GM04503 (cell line): ENCODE measurements around the gene CLCNKB.

Experiments used
- DNase-seq: peaks from one replicate; pipeline ENCODE4 v3.0.0-alpha.2; 2012; ENCODE audit warnings: low read depth

The CLCNKB gene

DNA sequence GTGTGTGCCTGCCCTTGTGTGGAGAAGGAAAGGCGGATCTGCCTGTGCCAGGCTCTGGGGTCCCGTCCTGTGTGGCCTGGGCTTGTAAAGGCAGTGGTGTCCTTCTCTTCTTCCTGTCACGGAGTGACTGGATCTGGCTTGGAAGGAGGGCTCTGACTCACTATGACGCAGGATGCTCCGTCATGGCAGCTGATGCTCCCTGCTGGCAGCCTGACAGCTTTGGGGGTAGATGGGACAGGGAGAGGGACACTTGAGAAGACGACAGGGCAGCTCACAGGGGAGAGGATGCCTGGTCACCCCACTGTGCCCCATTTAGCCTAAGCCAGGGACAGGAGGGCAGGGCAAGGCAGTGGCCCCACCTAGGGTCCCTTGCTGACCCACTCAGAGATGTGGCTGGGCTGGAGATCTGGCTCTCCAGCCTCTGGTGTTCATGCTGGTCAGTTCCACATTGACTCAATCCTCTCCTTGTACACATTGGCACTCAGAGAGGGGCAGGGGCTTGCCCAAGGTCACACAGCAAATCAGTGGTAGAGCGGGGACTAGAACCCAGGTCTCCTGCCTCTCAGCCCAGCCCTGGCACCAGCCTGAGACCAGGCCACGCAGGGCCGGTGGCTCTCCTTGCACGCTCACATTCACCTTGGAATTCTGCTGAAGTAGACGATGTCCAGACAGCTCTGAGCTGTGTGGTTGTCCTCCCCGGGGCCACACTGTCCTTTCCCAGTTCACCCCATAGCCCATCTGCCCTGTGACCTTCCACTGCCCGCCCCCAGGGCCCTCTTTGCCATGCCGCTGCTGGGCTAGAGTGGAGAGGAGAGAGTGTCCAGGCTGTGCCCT lies 32.7 kb downstream of the CLCNKB start:
- DNase-seq = peak; percentile 61

DNA sequence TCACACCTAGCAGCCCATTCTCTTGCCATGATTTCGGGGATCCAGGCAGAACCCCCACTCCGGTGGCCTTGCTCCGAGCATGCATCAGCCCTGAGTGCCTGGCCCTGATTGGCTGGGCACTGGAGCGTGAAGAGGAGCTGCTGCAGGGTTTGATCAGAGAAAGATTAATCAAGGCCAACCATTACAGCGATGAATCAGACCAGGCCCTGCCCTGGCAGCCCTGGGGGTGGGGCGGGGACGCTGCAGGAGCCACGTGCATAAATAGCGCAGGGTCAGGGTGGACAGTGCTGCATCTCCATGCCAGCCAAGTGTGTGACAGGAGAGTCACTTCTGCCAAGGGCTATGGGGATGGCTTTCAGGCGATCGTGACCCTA lies 33.3 kb downstream of the CLCNKB start:
- DNase-seq = no peak

DNA sequence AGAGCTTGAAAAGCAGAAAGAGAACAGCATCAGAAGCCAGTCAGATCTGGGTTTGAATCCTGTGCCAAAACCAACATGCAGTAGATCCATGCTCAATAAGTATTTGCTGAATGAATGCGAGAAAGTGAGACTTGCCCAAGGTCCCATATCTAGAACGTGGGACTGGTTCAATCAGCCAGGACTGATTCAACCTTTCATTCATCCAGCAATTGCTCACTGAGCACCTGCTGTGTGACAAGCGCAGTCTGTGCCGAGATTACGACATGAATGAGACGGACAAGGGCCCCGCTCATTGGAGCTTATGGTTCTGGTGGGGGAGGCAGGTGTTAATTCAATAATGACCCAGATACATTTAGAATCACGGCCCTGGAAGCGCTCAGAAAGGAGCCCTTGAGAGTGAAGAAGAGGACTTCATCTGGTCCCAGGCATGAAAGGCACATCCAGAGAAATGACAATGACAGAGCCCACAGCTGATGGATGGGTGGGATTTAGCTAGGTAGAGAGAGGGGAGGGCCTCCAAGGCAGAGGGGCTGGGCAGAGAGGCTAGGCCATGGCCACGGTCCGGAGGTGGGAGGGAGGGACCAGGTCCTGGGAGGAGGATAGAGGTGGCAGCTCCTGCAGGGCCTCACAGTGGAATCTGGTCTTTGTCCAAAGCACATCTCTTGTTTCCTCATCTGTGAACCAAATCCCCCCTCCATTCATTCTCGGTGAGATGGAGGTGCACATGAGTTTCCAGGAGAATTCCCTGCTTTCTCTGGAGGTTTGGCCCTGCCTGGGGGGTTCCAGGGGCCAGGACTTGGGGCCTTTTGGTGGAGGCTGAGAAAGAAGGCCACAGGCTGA lies 34.0 kb downstream of the CLCNKB start:
- no peak for DNase-seq

- DNase-seq = no peak
These were observed 35.5 kb downstream of the CLCNKB start for GRCh38 chr1:16078925-16079656.

GRCh38 chr1:16080422-16081150 lies 37.0 kb downstream of the CLCNKB start:
- no peak for DNase-seq

DNA sequence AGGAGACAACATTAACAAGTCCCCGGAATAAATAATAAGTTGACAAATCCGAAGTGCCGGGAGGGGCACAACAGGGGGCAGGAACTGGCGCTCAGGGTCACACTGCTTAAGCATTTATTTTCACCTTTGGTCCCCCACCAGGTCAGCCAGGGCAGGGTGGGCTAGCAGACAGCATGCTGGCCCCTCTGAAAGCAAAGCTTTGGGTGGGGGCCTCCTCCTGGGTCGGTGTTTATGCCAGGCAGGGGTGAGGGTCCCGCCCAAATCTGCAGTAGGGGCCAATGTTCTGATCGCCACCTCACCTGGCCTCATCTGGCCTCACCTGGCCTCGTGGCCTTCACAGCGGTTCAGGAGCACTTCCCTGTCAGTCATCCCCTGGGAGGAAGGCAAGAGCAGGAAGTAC lies 38.1 kb downstream of the CLCNKB start:
- no peak for DNase-seq

GRCh38 chr1:16082283-16083038 lies 38.9 kb downstream of the CLCNKB start:
- no peak for DNase-seq

DNA sequence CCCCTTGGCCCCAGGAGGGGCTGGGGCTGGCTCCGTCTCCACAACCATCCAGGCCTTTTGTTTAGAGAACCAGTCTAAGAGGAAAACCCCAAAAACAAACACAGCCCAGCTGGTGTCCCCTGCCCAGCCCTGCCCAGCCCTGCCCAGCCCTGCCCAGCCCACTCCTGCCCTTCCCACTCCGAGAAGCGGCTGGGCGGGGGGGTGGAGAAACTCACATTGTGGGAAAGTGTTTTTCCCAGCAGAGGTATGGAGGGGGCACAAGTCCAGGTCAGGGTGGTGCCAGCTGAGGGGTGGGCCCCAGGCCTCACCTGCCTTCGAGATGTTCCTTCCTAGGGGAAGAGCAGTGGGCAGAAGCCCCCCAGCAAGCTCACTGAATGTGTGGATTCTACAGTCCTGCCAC lies 39.9 kb downstream of the CLCNKB start:
- no peak for DNase-seq

DNA sequence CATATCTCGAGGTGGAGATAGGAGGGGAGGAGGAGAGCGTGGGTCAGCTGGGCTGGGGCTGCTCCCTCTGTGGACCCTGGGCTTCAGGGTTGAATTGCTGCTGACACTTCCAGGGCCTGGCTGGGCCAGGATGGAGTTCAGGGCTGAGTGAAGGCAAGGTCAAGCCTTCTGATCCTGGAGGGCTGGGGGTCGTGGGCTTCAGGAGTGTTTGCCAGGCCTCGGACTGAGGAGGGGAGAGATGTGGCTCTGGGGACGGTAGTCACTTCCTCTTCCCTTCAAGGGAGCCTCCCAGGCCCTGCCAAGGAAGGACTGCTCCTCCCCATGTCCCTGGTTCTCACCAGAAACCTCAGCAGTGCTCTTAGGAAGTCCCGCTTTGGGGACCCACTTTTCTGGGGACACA lies 41.9 kb downstream of the CLCNKB start:
- no peak for DNase-seq

- no peak for DNase-seq
These were observed 44.2 kb downstream of the CLCNKB start for GRCh38 chr1:16087733-16088132.

DNA sequence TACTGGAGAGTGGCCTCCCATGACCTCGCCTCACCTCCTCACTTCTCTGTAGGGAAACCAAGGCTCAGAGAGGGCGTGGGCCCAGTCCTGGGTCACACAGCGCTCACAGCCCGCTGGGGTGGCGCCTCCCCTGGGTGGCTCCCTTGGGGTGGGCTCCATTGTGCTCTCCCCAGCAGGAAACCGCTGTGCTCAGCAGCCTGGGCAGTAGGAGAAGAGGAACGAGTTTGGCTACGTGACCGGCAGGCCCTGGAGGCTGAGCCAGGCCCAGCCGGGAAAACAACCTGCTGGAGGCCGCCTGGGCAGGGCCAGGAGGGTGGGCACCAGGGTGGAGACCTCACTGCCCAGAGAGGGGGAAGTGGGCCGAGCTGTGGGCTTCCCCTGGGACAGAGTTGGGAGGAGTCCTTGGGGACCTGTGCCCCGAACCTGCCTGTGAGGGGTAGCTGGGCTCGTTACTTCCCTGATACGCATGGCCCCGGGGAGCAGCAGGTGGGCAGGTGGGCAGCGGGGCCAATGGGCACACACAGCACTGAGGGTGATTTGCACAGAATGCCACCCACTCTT lies 44.8 kb downstream of the CLCNKB start:
- DNase-seq = no peak

- DNase-seq = no peak
These were observed 45.4 kb downstream of the CLCNKB start for GRCh38 chr1:16088996-16089395.

- no peak for DNase-seq
These were observed 46.7 kb downstream of the CLCNKB start for GRCh38 chr1:16090076-16090826.

DNA sequence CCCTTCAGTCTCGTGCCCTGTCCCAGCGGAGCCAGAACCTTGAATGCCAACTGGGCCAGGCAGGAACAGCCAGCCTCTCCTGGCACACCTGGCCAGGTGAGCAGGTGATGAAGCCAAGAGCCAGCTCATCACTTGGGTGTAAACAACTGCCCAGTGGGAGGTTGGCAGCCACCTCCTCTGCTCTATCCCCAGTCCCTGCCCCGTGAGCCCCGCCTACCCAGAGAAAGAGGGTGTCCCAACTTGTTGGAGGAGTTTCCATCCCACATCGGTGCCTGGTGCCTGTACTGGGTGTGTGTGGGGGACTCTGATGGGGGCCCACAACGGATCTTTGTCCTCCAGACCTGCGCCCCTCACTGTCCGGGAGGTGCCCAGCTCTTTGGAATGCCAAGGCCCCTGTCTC lies 47.7 kb downstream of the CLCNKB start:
- DNase-seq = no peak

DNA sequence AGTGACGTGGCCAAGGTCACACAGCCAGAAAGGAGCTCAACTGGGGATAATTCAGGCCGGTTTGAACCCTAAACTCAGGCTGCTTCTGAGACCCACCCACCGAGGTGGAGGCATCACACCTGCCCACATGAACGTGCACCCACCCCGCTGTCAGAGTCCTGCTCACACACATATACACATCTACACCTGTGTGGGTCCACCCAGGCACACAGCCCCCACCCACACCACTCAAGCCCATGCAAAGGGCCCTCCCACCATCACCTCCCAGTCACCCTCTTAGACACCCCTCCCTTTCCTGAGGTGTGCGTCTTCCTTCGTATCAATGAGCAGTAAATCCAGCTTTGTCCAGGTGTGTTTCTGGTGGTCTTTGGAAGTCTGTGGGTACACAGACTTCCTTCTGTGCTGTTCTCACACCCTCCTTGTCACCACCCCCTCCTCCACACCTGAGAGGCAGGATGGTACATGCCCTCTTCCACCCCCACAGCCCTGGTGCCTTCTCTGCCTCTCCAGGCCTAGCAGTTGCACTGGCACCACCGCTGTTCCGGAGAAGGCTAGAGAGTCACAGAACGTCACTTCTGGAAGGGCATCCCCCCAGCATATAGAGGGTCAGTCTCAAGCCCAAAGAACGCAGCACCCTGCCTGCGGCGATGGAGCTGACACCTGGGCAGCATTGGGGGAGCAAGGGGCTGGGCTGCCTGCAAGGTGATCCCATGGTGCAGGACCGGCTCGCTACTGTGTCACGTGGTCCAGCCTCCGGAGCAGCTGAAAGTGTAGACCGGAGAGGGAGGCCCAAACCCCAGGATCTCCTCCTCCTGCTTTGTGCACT lies 48.7 kb downstream of the CLCNKB start:
- no peak for DNase-seq

DNA sequence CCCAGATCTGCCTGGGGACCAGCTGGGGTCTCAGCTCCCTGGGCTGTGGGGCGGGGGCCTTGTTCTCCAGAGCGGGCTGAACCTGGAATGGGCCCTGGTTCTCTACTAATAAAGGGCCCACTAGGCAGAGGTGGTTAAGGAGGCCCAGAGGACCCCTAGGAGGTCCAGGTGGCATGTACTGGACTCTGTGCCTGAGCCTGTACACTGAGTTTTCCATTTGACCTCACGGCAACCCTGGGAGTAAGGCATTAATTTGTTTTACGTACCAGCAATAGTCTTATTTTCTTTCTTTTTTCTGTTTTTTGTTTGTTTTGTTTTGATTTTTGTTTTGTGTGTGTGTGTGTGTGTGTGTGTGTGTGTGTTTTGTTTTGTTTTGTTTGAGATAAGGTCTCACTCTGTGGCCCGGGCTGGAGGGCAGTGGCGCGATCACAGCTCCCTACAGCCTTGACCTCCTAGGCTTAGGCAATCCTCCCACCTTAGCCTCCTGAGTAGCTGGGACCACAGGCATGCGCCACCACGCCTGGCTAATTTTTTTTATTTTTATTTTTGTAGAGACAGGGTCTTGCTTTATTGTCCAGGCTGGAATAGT lies 49.4 kb downstream of the CLCNKB start:
- no peak for DNase-seq

GRCh38 chr1:16093611-16094010 lies 50.0 kb downstream of the CLCNKB start:
- DNase-seq = no peak

DNA sequence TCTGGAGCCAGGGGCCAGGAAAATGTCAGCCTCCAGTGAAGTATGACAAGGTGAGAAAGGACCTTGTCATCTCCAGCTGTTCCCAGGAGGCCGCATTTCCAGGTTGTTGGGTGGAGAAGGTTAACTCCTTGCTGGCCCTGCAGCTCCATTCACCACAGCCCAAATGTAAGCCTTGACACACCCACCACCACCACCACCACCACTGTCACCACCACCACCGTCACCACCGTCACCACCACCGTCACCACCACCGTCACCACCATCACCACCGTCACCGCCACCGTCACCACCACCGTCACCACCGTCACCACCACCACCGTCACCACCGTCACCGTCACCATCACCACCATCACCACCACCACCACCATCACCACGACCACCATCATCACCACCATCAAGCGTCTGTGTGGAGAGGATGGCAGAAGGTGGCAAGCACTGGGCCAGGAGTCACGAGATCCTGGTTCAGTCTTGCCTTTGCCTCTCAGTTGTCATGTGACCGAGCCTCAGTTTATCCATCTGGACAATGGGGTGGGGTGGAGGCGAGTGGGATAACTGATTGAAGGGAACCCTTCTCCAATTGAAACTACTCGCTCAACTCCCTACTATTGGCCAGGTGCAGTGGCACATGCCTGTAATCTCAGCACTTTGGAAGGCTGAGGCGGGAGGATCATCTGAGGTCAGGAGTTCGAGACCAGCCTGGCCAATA lies 51.0 kb downstream of the CLCNKB start:
- no peak for DNase-seq
